ENCODE results near the gene TTC33.

GRCh38 chr5:40734986-40735385, 20.8 kb downstream of the TTC33 start:
- no peak for TF ChIP-seq CTCF (IDR thresholded peaks at IDR 0.05)
- no peak for TF ChIP-seq POLR2AphosphoS5 (IDR thresholded peaks at IDR 0.05)
- no peak for TF ChIP-seq POLR2A (IDR thresholded peaks at IDR 0.05)
